ENCODE results near the gene IFT80.

The IFT80 gene

GRCh38 chr3:160213191-160213590, 185.8 kb downstream of the IFT80 start:
- no peak for DNase-seq (ENCODE audit: low read depth in 2 of 3, low spot score in 2 of 3)

- DNase-seq (ENCODE audit: low read depth in 2 of 3, low spot score in 2 of 3) = no peak
These were observed 188.2 kb downstream of the IFT80 start for GRCh38 chr3:160210799-160211221.

DNA sequence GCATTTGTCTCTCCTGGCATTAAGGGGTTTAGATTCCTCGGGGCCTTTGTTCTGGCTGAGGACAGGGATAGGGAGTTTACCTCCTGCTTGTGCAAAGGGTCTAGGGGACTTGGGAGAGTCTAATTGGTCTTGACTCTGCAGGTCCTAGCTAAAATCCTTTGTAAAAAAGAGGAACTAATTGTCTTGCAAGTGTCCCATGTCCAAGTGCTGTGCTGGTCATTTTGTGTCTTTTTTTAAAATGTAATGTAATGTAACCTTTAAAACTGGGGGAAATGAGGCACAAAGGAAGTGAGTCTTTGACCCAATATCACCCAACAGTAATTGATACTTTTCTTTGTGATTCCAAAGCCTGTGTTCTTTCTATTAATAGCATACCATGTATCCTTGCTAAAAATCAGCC, 188.7 kb downstream of the IFT80 start:
- DNase-seq (ENCODE audit: low read depth in 2 of 3, low spot score in 2 of 3) = no peak
